ENCODE measurements around the gene ZNF503. TPM values are rescaled to one million over a fixed set of nuclear protein-coding genes. Genes with fewer than 3 reads are reported as not detected.

Gene ZNF503
- total RNA-seq, 1 experiment from 2014 or later: 1.5 TPM

DNA sequence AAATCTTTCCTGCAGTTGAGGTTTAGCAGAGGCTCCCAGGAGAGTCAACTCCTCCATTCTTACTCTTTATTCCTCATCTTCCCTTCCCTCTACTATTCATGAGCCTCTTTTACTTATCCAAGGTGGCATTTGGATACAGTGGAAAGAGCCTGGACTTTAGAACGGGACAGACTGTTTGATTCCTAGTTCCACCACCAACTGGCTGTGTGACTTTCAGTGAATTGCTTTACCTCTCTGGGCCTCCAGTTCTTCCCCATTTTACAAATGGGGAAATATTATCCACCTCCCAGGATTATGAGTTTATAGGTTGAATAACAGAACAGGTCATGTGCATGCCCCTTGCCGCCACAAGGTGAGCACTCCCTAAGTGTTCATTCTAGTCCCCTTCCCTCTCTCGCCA, 49.9 kb downstream of the ZNF503 start:
- H3K9me2 ChIP-seq (ENCODE audit: insufficient read depth): no peaks in the 10 kb centered on the region
- ChIA-PET CTCF (no interaction called here), POLR2A (ENCODE audit: unreplicated experiment) (no interaction called here)
- H3K27me3 ChIP-seq (ENCODE audit: insufficient read depth, low read depth): no peaks in the 10 kb centered on the region
- peaks cover 6% of the 10 kb centered on the region; the same call in 1 of the 2 replicates for H3F3A ChIP-seq (ENCODE audit: insufficient read depth, low read depth)
- no peaks in the 10 kb centered on the region for H3K79me2 ChIP-seq (ENCODE audit: low read depth)
- BruUV-seq (replicated peaks): no TSS peak
- no peak for DNase-seq
- no peak overlapping the region for H3K27ac ChIP-seq
- no peaks in the 10 kb centered on the region for H3K9me3 ChIP-seq (ENCODE audit: insufficient read depth, low read depth)
- peaks cover 8% of the 10 kb centered on the region; the same call in 1 of the 2 replicates for H3K4me1 ChIP-seq (replicated peaks; ENCODE audit: insufficient read depth)
- no peak overlapping the region for H3K4me3 ChIP-seq
- H3K36me3 ChIP-seq (ENCODE audit: low read depth): no peaks in the 10 kb centered on the region
- H3K4me2 ChIP-seq: no peak overlapping the region
- intact Hi-C loops (cut with micrococcal nuclease; ENCODE audit: unreplicated experiment): loop anchor here (10.0 kb wide), 2 partner anchors 57 to 107 kb away; no protein-coding TSS in a partner anchor
- TF ChIP-seq, protein P1, sequence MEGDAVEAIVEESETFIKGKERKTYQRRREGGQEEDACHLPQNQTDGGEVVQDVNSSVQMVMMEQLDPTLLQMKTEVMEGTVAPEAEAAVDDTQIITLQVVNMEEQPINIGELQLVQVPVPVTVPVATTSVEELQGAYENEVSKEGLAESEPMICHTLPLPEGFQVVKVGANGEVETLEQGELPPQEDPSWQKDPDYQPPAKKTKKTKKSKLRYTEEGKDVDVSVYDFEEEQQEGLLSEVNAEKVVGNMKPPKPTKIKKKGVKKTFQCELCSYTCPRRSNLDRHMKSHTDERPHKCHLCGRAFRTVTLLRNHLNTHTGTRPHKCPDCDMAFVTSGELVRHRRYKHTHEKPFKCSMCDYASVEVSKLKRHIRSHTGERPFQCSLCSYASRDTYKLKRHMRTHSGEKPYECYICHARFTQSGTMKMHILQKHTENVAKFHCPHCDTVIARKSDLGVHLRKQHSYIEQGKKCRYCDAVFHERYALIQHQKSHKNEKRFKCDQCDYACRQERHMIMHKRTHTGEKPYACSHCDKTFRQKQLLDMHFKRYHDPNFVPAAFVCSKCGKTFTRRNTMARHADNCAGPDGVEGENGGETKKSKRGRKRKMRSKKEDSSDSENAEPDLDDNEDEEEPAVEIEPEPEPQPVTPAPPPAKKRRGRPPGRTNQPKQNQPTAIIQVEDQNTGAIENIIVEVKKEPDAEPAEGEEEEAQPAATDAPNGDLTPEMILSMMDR (conservative IDR thresholded peaks at IDR 0.05): no peak
- no peak for TF ChIP-seq EZH2 (IDR thresholded peaks at IDR 0.05; ENCODE audit: low read depth)
- H4K20me1 ChIP-seq (ENCODE audit: insufficient read depth): no peaks in the 10 kb centered on the region
- no peak overlapping the region for H2AFZ ChIP-seq

DNA sequence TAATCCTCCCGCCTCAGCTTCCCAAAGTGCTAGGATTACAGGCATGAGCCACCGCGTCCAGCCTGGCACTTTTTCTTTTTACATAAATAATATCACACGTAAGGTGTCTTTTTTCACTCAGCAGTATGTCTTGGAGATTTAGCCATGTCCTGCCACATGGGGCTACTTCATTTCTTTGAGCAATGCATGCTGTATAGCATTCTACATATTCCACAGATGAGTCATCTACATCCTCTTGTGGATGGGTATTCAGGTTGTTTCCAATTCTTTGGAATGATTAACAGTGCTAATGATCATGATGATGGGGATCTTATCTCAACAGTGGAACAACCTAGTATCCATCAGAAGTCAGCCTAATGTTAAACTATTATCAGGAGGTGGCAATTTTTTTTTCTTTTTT, 50.8 kb downstream of the ZNF503 start:
- peak in 1 of 2 experiments; percentile 73 for DNase-seq
- no TSS peak for BruUV-seq (replicated peaks)
- Histone ChIP-seq H3K27ac (no peak overlapping the region), H4K20me1 (ENCODE audit: insufficient read depth) (no peaks in the 10 kb centered on the region), H3K9me3 (ENCODE audit: insufficient read depth, low read depth) (no peaks in the 10 kb centered on the region), H3K4me3 (no peak overlapping the region), H3F3A (ENCODE audit: insufficient read depth, low read depth) (peaks cover 8% of the 10 kb centered on the region; the same call in 1 of the 2 replicates), H3K4me1 (replicated peaks; ENCODE audit: insufficient read depth) (peaks cover 5% of the 10 kb centered on the region; the same call in 1 of the 2 replicates), H3K4me2 (no peak overlapping the region), H2AFZ (no peak overlapping the region), H3K9me2 (ENCODE audit: insufficient read depth) (no peaks in the 10 kb centered on the region), H3K79me2 (ENCODE audit: low read depth) (no peaks in the 10 kb centered on the region), H3K27me3 (ENCODE audit: insufficient read depth, low read depth) (no peaks in the 10 kb centered on the region), H3K36me3 (ENCODE audit: low read depth) (no peaks in the 10 kb centered on the region)
- CTCF ChIA-PET: no interaction called here
- no peak for TF ChIP-seq EZH2 (IDR thresholded peaks at IDR 0.05; ENCODE audit: low read depth)
- TF ChIP-seq, protein P1 (conservative IDR thresholded peaks at IDR 0.05): no peak
- intact Hi-C loops (cut with micrococcal nuclease; ENCODE audit: unreplicated experiment): loop anchor here (10.0 kb wide), 2 partner anchors 56 to 106 kb away; no protein-coding TSS in a partner anchor
- POLR2A ChIA-PET (ENCODE audit: unreplicated experiment): no interaction called here

Other genes with a start within 250 kb of the ZNF503 start
- gene VDAC2, start 191.0 kb downstream of the ZNF503 start, total RNA-seq (2021): 241 and 243 TPM in 2 replicates
- gene COMTD1, start 165.8 kb downstream of the ZNF503 start, total RNA-seq (2021): 20.5 and 25.1 TPM in 2 replicates
- gene LRMDA, start 29.9 kb upstream of the ZNF503 start, total RNA-seq (2021): not detected in 2 replicates